K562 (cell line): Measurements from ENCODE around the gene ACSF2. TPM values are rescaled to one million over a fixed set of nuclear protein-coding genes. Genes with fewer than 3 reads are reported as not detected.

Experiments
- ASH1L ChIP-seq: fragments of 450-650 bp; IDR thresholded peaks from 2 replicates; pipeline ENCODE4 v1.6.1; 2018; ENCODE audit warnings: borderline replicate concordance, mild to moderate bottlenecking, low read depth; ENCODE audit not compliant: partially characterized antibody
- CCAR2 ChIP-seq: fragments of 200-400 bp; formaldehyde crosslinking; IDR thresholded peaks from 2 replicates; pipeline ENCODE4 v1.6.1; 2017; ENCODE audit warnings: mild to moderate bottlenecking, low read depth, low read length
- CREM ChIP-seq: IDR thresholded peaks from 2 replicates; pipeline ENCODE4 v1.6.1; 2014; ENCODE audit warnings: antibody characterized with exemption, low read depth
- CTCFL ChIP-seq: IDR thresholded peaks from 2 replicates; pipeline ENCODE4 v1.6.1; 2011; ENCODE audit warnings: borderline replicate concordance, low read depth, mild to moderate bottlenecking, moderate library complexity, low read length; ENCODE audit not compliant: insufficient read depth, poor library complexity, severe bottlenecking
- PHB ChIP-seq: fragments of 250-450 bp; sonication (Bioruptor Pico); IDR thresholded peaks from 2 replicates; pipeline ENCODE4 v1.5.0; 2021
- RAD21 ChIP-seq, 2 experiments: fragments of 250-450 bp in 1 of 2; fragments of 450-650 bp in 1 of 2; sonication (Bioruptor Pico) in 1 of 2; formaldehyde crosslinking in 1 of 2; IDR thresholded peaks in 1 of 2; conservative IDR thresholded peaks in 1 of 2; 2 replicates each; pipeline versions ENCODE4 v1.4.0 to v1.8.0; 2020 to 2022; ENCODE audit warnings: mild to moderate bottlenecking in 2 of 2, moderate library complexity in 1 of 2
- RFX1 ChIP-seq: fragments of 450-650 bp; IDR thresholded peaks from 2 replicates; pipeline ENCODE4 v1.6.1; 2016; ENCODE audit warnings: mild to moderate bottlenecking, moderate library complexity
- SMAD1 ChIP-seq: fragments of 150-350 bp; IDR thresholded peaks from 2 replicates; pipeline ENCODE4 v1.6.1; 2014; ENCODE audit warnings: low read length, low read depth; ENCODE audit not compliant: partially characterized antibody
- SMARCA4 ChIP-seq: fragments of 450-650 bp; IDR thresholded peaks from 2 replicates; pipeline ENCODE4 v1.6.1; 2016
- SP2 ChIP-seq: IDR thresholded peaks from 2 replicates; pipeline ENCODE4 v1.6.1; 2011; ENCODE audit warnings: mild to moderate bottlenecking, low read depth, low read length, moderate library complexity; ENCODE audit not compliant: poor library complexity, severe bottlenecking; ENCODE audit errors: extremely low read depth
- ZEB2 ChIP-seq: fragments of 450-650 bp; IDR thresholded peaks from 2 replicates; pipeline ENCODE4 v1.6.1; 2016
- polyA plus RNA-seq, 8 experiments: library from polyadenylated mRNA; depleted of rRNA in 4 of 8; stranded (reverse) in 5 of 8; unstranded in 3 of 8; fragments of >200 nt; fragmentation: Nextera tagmentation in 2 of 8; fragmentation: Illumina TruSeq in 1 of 8; extraction: Ambion mirVana in 2 of 8; extraction: Trizol in 1 of 8; gene quantifications; 2 replicates each; pipeline versions ENCODE4 v1.2.1 to v1.2.3, GENCODE V29; 2011 to 2014; ENCODE audit warnings: inconsistent platforms in 1 of 8, missing spikeins in 1 of 8
- total RNA-seq, 7 experiments: library from RNA; depleted of rRNA in 6 of 7; stranded (reverse); fragments of >200 nt in 6 of 7; fragmentation: Illumina TruSeq in 2 of 7; extraction: Trizol in 2 of 7; gene quantifications; 2 replicates each; pipeline versions ENCODE4 v1.2.1 to v1.2.3, GENCODE V29; 2011 to 2021; ENCODE audit warnings: low replicate concordance in 1 of 7
- TF ChIP-seq, protein P1 (sequence below): fragments of 450-650 bp; IDR thresholded peaks from 2 replicates; pipeline ENCODE4 v1.6.1; 2017; ENCODE audit warnings: mild to moderate bottlenecking, moderate library complexity
- TF ChIP-seq, protein P2 (sequence below): sonication (generic); formaldehyde crosslinking; IDR thresholded peaks from 2 replicates; pipeline ENCODE4 v1.8.0; 2022; ENCODE audit warnings: missing genetic modification reagents, mild to moderate bottlenecking, moderate library complexity, borderline replicate concordance
- TF ChIP-seq, protein P3 (sequence below): fragments of 250-450 bp; sonication (Bioruptor Pico); IDR thresholded peaks from 2 replicates; pipeline ENCODE4 v1.8.0; 2022; ENCODE audit warnings: inconsistent platforms
- TF ChIP-seq, protein P4 (sequence below): IDR thresholded peaks from 3 replicates; pipeline ENCODE4 v1.6.1; 2011; ENCODE audit warnings: borderline replicate concordance, mild to moderate bottlenecking, moderate library complexity; ENCODE audit not compliant: insufficient read length; ENCODE audit errors: extremely low read depth

Gene ACSF2
- total and polyA plus RNA-seq, 9 of the 15 experiments (the other 6 are each of a cell fraction or from before 2014, with no cell fraction given) = 0.89 to 6.1 (median 3.5) TPM

- peak; percentile 98 for TF ChIP-seq CTCFL
- TF ChIP-seq, protein P1, sequence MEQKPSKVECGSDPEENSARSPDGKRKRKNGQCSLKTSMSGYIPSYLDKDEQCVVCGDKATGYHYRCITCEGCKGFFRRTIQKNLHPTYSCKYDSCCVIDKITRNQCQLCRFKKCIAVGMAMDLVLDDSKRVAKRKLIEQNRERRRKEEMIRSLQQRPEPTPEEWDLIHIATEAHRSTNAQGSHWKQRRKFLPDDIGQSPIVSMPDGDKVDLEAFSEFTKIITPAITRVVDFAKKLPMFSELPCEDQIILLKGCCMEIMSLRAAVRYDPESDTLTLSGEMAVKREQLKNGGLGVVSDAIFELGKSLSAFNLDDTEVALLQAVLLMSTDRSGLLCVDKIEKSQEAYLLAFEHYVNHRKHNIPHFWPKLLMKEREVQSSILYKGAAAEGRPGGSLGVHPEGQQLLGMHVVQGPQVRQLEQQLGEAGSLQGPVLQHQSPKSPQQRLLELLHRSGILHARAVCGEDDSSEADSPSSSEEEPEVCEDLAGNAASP = no peak
- TF ChIP-seq SMAD1 = peak; percentile 16
- TF ChIP-seq ASH1L = no peak
- TF ChIP-seq, protein P2, sequence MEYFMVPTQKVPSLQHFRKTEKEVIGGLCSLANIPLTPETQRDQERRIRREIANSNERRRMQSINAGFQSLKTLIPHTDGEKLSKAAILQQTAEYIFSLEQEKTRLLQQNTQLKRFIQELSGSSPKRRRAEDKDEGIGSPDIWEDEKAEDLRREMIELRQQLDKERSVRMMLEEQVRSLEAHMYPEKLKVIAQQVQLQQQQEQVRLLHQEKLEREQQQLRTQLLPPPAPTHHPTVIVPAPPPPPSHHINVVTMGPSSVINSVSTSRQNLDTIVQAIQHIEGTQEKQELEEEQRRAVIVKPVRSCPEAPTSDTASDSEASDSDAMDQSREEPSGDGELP (CRISPR knock-in tag) = peak; percentile 95
- no peak for TF ChIP-seq CCAR2
- TF ChIP-seq, protein P3, sequence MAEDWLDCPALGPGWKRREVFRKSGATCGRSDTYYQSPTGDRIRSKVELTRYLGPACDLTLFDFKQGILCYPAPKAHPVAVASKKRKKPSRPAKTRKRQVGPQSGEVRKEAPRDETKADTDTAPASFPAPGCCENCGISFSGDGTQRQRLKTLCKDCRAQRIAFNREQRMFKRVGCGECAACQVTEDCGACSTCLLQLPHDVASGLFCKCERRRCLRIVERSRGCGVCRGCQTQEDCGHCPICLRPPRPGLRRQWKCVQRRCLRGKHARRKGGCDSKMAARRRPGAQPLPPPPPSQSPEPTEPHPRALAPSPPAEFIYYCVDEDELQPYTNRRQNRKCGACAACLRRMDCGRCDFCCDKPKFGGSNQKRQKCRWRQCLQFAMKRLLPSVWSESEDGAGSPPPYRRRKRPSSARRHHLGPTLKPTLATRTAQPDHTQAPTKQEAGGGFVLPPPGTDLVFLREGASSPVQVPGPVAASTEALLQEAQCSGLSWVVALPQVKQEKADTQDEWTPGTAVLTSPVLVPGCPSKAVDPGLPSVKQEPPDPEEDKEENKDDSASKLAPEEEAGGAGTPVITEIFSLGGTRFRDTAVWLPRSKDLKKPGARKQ (CRISPR knock-in tag) = no peak
- TF ChIP-seq SMARCA4 = no peak
- TF ChIP-seq RFX1 = no peak; the same call in 1 of the 2 replicates
- peak; percentile 99 for TF ChIP-seq CREM
- no peak for TF ChIP-seq PHB (CRISPR knock-in tag)
- peak; percentile 42 to 48 for TF ChIP-seq RAD21 (CRISPR knock-in tag; conservative IDR thresholded peaks at IDR 0.05 in 1 of 2, IDR thresholded peaks at IDR 0.05 in 1 of 2)
- TF ChIP-seq, protein P4, sequence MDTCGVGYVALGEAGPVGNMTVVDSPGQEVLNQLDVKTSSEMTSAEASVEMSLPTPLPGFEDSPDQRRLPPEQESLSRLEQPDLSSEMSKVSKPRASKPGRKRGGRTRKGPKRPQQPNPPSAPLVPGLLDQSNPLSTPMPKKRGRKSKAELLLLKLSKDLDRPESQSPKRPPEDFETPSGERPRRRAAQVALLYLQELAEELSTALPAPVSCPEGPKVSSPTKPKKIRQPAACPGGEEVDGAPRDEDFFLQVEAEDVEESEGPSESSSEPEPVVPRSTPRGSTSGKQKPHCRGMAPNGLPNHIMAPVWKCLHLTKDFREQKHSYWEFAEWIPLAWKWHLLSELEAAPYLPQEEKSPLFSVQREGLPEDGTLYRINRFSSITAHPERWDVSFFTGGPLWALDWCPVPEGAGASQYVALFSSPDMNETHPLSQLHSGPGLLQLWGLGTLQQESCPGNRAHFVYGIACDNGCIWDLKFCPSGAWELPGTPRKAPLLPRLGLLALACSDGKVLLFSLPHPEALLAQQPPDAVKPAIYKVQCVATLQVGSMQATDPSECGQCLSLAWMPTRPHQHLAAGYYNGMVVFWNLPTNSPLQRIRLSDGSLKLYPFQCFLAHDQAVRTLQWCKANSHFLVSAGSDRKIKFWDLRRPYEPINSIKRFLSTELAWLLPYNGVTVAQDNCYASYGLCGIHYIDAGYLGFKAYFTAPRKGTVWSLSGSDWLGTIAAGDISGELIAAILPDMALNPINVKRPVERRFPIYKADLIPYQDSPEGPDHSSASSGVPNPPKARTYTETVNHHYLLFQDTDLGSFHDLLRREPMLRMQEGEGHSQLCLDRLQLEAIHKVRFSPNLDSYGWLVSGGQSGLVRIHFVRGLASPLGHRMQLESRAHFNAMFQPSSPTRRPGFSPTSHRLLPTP = no peak
- TF ChIP-seq SP2 = peak; percentile 99
- TF ChIP-seq ZEB2 = no peak
Observed at GRCh38 chr17:50397111-50397918, 28.7 kb upstream of the ACSF2 start, which contains the start of gene LRRC59 (continued).
